Large intestine (tissue), 3 donors: ENCODE data around the gene ACTR3. TPM values are rescaled to one million over a fixed set of nuclear protein-coding genes. Genes with fewer than 3 reads are reported as not detected.

Experiments used
- DNase-seq, 2 donors: peaks; one replicate each; pipeline versions ENCODE4 v3.0.0 to v3.0.0-alpha.2; 2013
- H3K27ac ChIP-seq: one replicate; pipeline ENCODE4 v1.5.1; 2013; ENCODE audit warnings: low read length
- H3K27me3 ChIP-seq: 2 replicates; pipeline ENCODE4 v1.6.1; 2013; ENCODE audit warnings: low read length; ENCODE audit not compliant: control insufficient read depth, insufficient read depth
- H3K36me3 ChIP-seq: 2 replicates; pipeline ENCODE4 v1.6.1; 2013; ENCODE audit warnings: low read length; ENCODE audit not compliant: control insufficient read depth, insufficient read depth
- H3K4me1 ChIP-seq: one replicate; pipeline ENCODE4 v1.6.1; 2013; ENCODE audit warnings: low read length; ENCODE audit not compliant: control insufficient read depth, insufficient read depth
- H3K4me3 ChIP-seq: one replicate; pipeline ENCODE4 v1.5.1; 2013; ENCODE audit warnings: low read length
- H3K9me3 ChIP-seq: one replicate; pipeline ENCODE4 v1.6.1; 2013; ENCODE audit warnings: mild to moderate bottlenecking, low read depth, low read length, moderate library complexity; ENCODE audit not compliant: control insufficient read depth
- WGBS: methylation state at CpG from one replicate; pipeline ENCODE4 v1.1.5; 2013; ENCODE audit warnings: low lambda C conversion rate; ENCODE audit not compliant: insufficient coverage; 5-methylcytosine and 5-hydroxymethylcytosine counted together
- polyA plus RNA-seq: library from polyadenylated mRNA; unstranded; fragments of 120-200 nt; gene quantifications from one replicate; pipeline ENCODE4 v1.2.1, GENCODE V29; 2013

The ACTR3 gene
- polyA plus RNA-seq, 1 donor: 148 TPM

- H3K4me1 ChIP-seq: peaks cover 16% of the 10 kb centered on the region
- peak overlapping the region; percentile 96 for H3K4me3 ChIP-seq
- peak; percentile 44 to 76 for DNase-seq
- H3K9me3 ChIP-seq: no peaks in the 10 kb centered on the region
- peaks cover 3% of the 10 kb centered on the region for H3K36me3 ChIP-seq
- peak overlapping the region; percentile 96 for H3K27ac ChIP-seq
- no peaks in the 10 kb centered on the region for H3K27me3 ChIP-seq
- WGBS: no CpG with 5 or more reads among the region's 57 CpGs
Observed at GRCh38 chr2:113890253-113891235, 655 bp downstream of the ACTR3 start.

GRCh38 chr2:113891265-113891959, 1.5 kb downstream of the ACTR3 start:
- no peaks in the 10 kb centered on the region for H3K9me3 ChIP-seq
- H3K36me3 ChIP-seq: peaks cover 3% of the 10 kb centered on the region
- DNase-seq: no peak
- WGBS: 5% methylated on average over 3 of the region's 5 CpGs
- peak overlapping the region; percentile 96 for H3K4me3 ChIP-seq
- peak overlapping the region; percentile 96 for H3K27ac ChIP-seq
- peaks cover 16% of the 10 kb centered on the region for H3K4me1 ChIP-seq
- no peaks in the 10 kb centered on the region for H3K27me3 ChIP-seq

- H3K4me1 ChIP-seq: peaks cover 13% of the 10 kb centered on the region
- no peak for DNase-seq
- H3K9me3 ChIP-seq: no peaks in the 10 kb centered on the region
- H3K27ac ChIP-seq: no peak overlapping the region
- no peaks in the 10 kb centered on the region for H3K27me3 ChIP-seq
- WGBS: 77% methylated on average over 3 of the region's 6 CpGs
- no peak overlapping the region for H3K4me3 ChIP-seq
- H3K36me3 ChIP-seq: peaks cover 3% of the 10 kb centered on the region
Observed at GRCh38 chr2:113892004-113892710, 2.3 kb downstream of the ACTR3 start.

GRCh38 chr2:113894156-113894743, 4.4 kb downstream of the ACTR3 start:
- H3K36me3 ChIP-seq: peaks cover 3% of the 10 kb centered on the region
- no peak for DNase-seq
- WGBS: no CpG with 5 or more reads among the region's 7 CpGs
- H3K27me3 ChIP-seq: no peaks in the 10 kb centered on the region
- H3K9me3 ChIP-seq: no peaks in the 10 kb centered on the region
- H3K27ac ChIP-seq: no peak overlapping the region
- peaks cover 7% of the 10 kb centered on the region for H3K4me1 ChIP-seq
- no peak overlapping the region for H3K4me3 ChIP-seq

GRCh38 chr2:113895301-113895700, 5.4 kb downstream of the ACTR3 start:
- no peaks in the 10 kb centered on the region for H3K27me3 ChIP-seq
- H3K27ac ChIP-seq: no peak overlapping the region
- DNase-seq: no peak
- peaks cover 7% of the 10 kb centered on the region for H3K4me1 ChIP-seq
- no peaks in the 10 kb centered on the region for H3K9me3 ChIP-seq
- H3K36me3 ChIP-seq: peaks cover 3% of the 10 kb centered on the region
- 93% methylated on average over 3 of the region's 4 CpGs for WGBS
- H3K4me3 ChIP-seq: no peak overlapping the region

- Histone ChIP-seq H3K36me3 (peaks cover 3% of the 10 kb centered on the region), H3K27me3 (no peaks in the 10 kb centered on the region), H3K27ac (no peak overlapping the region), H3K4me3 (no peak overlapping the region), H3K9me3 (no peaks in the 10 kb centered on the region), H3K4me1 (peaks cover 7% of the 10 kb centered on the region)
- DNase-seq: no peak
- WGBS: no CpG with 5 or more reads among the region's 1 CpG
Observed at GRCh38 chr2:113895819-113896563, 6.1 kb downstream of the ACTR3 start.

GRCh38 chr2:113896791-113897190, 6.9 kb downstream of the ACTR3 start:
- Histone ChIP-seq H3K27ac (no peak overlapping the region), H3K9me3 (no peaks in the 10 kb centered on the region), H3K27me3 (no peaks in the 10 kb centered on the region), H3K4me1 (peaks cover 7% of the 10 kb centered on the region), H3K36me3 (peaks cover 3% of the 10 kb centered on the region), H3K4me3 (no peak overlapping the region)
- 0% methylated on average over 1 of the region's 2 CpGs for WGBS
- DNase-seq: no peak

GRCh38 chr2:113898081-113898480, 8.2 kb downstream of the ACTR3 start:
- no peak overlapping the region for H3K27ac ChIP-seq
- no peak overlapping the region for H3K4me3 ChIP-seq
- H3K36me3 ChIP-seq: peaks cover 3% of the 10 kb centered on the region
- H3K27me3 ChIP-seq: no peaks in the 10 kb centered on the region
- H3K4me1 ChIP-seq: no peaks in the 10 kb centered on the region
- no peaks in the 10 kb centered on the region for H3K9me3 ChIP-seq
- no peak for DNase-seq

GRCh38 chr2:113899166-113899565, 9.3 kb downstream of the ACTR3 start:
- no peak overlapping the region for H3K27ac ChIP-seq

More at GRCh38 chr2:113899166-113899565, 9.3 kb downstream of the ACTR3 start:
- H3K36me3 ChIP-seq: peaks cover 3% of the 10 kb centered on the region
- no peaks in the 10 kb centered on the region for H3K9me3 ChIP-seq
- H3K27me3 ChIP-seq: no peaks in the 10 kb centered on the region
- DNase-seq: no peak
- H3K4me3 ChIP-seq: no peak overlapping the region
- no peaks in the 10 kb centered on the region for H3K4me1 ChIP-seq
